ENCODE results near the gene DSCAM. TPM values are rescaled to one million over a fixed set of nuclear protein-coding genes. Genes with fewer than 3 reads are reported as not detected.

The DSCAM gene
- total RNA-seq, 1 experiment from 2014 or later: 0.13 TPM

- TF ChIP-seq ZNF671 (CRISPR knock-in tag; IDR thresholded peaks at IDR 0.05) (no peak), ZNF532 (CRISPR knock-in tag; IDR thresholded peaks at IDR 0.05; ENCODE audit: borderline replicate concordance) (no peak), EMX1 (CRISPR knock-in tag; IDR thresholded peaks at IDR 0.05) (no peak), ZBTB21 (CRISPR knock-in tag; IDR thresholded peaks at IDR 0.05; ENCODE audit: borderline replicate concordance) (no peak), TCF7 (CRISPR knock-in tag; IDR thresholded peaks at IDR 0.05; ENCODE audit: low read depth) (no peak), USF2 (CRISPR knock-in tag; IDR thresholded peaks at IDR 0.05) (no peak), ARID4B (CRISPR knock-in tag; IDR thresholded peaks at IDR 0.05; ENCODE audit: borderline replicate concordance) (no peak), CREB1 (CRISPR knock-in tag; IDR thresholded peaks at IDR 0.05) (no peak), RELA (CRISPR knock-in tag; IDR thresholded peaks at IDR 0.05; ENCODE audit: borderline replicate concordance) (no peak), STAT6 (CRISPR knock-in tag; conservative IDR thresholded peaks at IDR 0.05; ENCODE audit: low read depth) (no peak), ZNF232 (CRISPR knock-in tag; IDR thresholded peaks at IDR 0.05) (no peak)
- TF ChIP-seq, protein P1, sequence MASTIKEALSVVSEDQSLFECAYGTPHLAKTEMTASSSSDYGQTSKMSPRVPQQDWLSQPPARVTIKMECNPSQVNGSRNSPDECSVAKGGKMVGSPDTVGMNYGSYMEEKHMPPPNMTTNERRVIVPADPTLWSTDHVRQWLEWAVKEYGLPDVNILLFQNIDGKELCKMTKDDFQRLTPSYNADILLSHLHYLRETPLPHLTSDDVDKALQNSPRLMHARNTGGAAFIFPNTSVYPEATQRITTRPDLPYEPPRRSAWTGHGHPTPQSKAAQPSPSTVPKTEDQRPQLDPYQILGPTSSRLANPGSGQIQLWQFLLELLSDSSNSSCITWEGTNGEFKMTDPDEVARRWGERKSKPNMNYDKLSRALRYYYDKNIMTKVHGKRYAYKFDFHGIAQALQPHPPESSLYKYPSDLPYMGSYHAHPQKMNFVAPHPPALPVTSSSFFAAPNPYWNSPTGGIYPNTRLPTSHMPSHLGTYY (CRISPR knock-in tag; IDR thresholded peaks at IDR 0.05): no peak
- TF ChIP-seq, protein P2, sequence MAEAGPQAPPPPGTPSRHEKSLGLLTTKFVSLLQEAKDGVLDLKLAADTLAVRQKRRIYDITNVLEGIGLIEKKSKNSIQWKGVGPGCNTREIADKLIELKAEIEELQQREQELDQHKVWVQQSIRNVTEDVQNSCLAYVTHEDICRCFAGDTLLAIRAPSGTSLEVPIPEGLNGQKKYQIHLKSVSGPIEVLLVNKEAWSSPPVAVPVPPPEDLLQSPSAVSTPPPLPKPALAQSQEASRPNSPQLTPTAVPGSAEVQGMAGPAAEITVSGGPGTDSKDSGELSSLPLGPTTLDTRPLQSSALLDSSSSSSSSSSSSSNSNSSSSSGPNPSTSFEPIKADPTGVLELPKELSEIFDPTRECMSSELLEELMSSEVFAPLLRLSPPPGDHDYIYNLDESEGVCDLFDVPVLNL (CRISPR knock-in tag; IDR thresholded peaks at IDR 0.05; ENCODE audit: borderline replicate concordance, low read depth): no peak
These were observed 385.9 kb downstream of the DSCAM start (continued) for GRCh38 chr21:40461008-40461407.
